ENCODE results near the gene GRM8. TPM values are rescaled to one million over a fixed set of nuclear protein-coding genes. Genes with fewer than 3 reads are reported as not detected.

The GRM8 gene
- polyA plus RNA-seq (2012; ENCODE audit: insufficient read depth, insufficient read length, low read depth): 1.5 TPM

GRCh38 chr7:127252778-127253280 is at the start of gene GRM8:
GRM8 (minus strand) TSS chr7:127252941.
- no peaks in the 10 kb centered on the region for H3K9me3 ChIP-seq
- peak within 1 kb of the TSS; percentile 78 for H3K4me3 ChIP-seq (ENCODE audit: low read depth, low read length)
- TF ChIP-seq CTCF (IDR thresholded peaks at IDR 0.05; ENCODE audit: low read depth, low read length): no peak
- no peaks in the 10 kb centered on the region for H3K4me1 ChIP-seq
- H3K27me3 ChIP-seq: peaks cover 73% of the 10 kb centered on the region
- peak; percentile 79 for DNase-seq
- no peaks in the 10 kb centered on the region for H3K36me3 ChIP-seq

GRCh38 chr7:127290801-127291361 is 38.1 kb upstream of the GRM8 start:
- no peaks in the 10 kb centered on the region for H3K4me1 ChIP-seq
- H3K27me3 ChIP-seq: no peaks in the 10 kb centered on the region
- no peak for DNase-seq
- H3K36me3 ChIP-seq: no peaks in the 10 kb centered on the region
- H3K4me3 ChIP-seq (ENCODE audit: low read depth, low read length): no peak overlapping the region
- no peak for TF ChIP-seq CTCF (IDR thresholded peaks at IDR 0.05; ENCODE audit: low read depth, low read length)
- no peaks in the 10 kb centered on the region for H3K9me3 ChIP-seq

GRCh38 chr7:127290116-127290655 is 37.4 kb upstream of the GRM8 start:
- TF ChIP-seq CTCF (IDR thresholded peaks at IDR 0.05; ENCODE audit: low read depth, low read length): no peak
- no peaks in the 10 kb centered on the region for H3K27me3 ChIP-seq
- no peaks in the 10 kb centered on the region for H3K36me3 ChIP-seq
- H3K9me3 ChIP-seq: no peaks in the 10 kb centered on the region
- no peak for DNase-seq
- no peak overlapping the region for H3K4me3 ChIP-seq (ENCODE audit: low read depth, low read length)
- no peaks in the 10 kb centered on the region for H3K4me1 ChIP-seq

GRCh38 chr7:127287133-127287532 is 34.4 kb upstream of the GRM8 start:
- Histone ChIP-seq H3K27me3 (no peaks in the 10 kb centered on the region; the same call in 1 of the 2 replicates), H3K9me3 (no peaks in the 10 kb centered on the region), H3K4me3 (ENCODE audit: low read depth, low read length) (no peak overlapping the region), H3K4me1 (no peaks in the 10 kb centered on the region), H3K36me3 (no peaks in the 10 kb centered on the region)
- no peak for DNase-seq
- TF ChIP-seq CTCF (IDR thresholded peaks at IDR 0.05; ENCODE audit: low read depth, low read length): no peak

GRCh38 chr7:127270093-127270492 is 17.4 kb upstream of the GRM8 start:
- H3K27me3 ChIP-seq: peaks cover 24% of the 10 kb centered on the region
- H3K4me3 ChIP-seq (ENCODE audit: low read depth, low read length): no peak overlapping the region
- no peaks in the 10 kb centered on the region for H3K36me3 ChIP-seq
- DNase-seq: no peak
- no peak for TF ChIP-seq CTCF (IDR thresholded peaks at IDR 0.05; ENCODE audit: low read depth, low read length)
- H3K9me3 ChIP-seq: no peaks in the 10 kb centered on the region
- H3K4me1 ChIP-seq: no peaks in the 10 kb centered on the region

- DNase-seq: no peak
- TF ChIP-seq CTCF (IDR thresholded peaks at IDR 0.05; ENCODE audit: low read depth, low read length): no peak
Measured at GRCh38 chr7:127266047-127266446, 13.3 kb upstream of the GRM8 start.

More at GRCh38 chr7:127266047-127266446, 13.3 kb upstream of the GRM8 start:
- no peaks in the 10 kb centered on the region for H3K4me1 ChIP-seq
- no peaks in the 10 kb centered on the region for H3K9me3 ChIP-seq
- peaks cover 46% of the 10 kb centered on the region for H3K27me3 ChIP-seq
- no peaks in the 10 kb centered on the region for H3K36me3 ChIP-seq
- H3K4me3 ChIP-seq (ENCODE audit: low read depth, low read length): no peak overlapping the region

Measured in BE2C (cell line).